ENCODE measurements around the gene SESN1. TPM values are rescaled to one million over a fixed set of nuclear protein-coding genes. Genes with fewer than 3 reads are reported as not detected.

Gene SESN1
- total and polyA plus RNA-seq, 3 donors from 2014 or later, result 82.0 to 152 (median 132) TPM

- no peak for TF ChIP-seq CTCF (IDR thresholded peaks at IDR 0.05)
- no peak for TF ChIP-seq POLR2A (IDR thresholded peaks at IDR 0.05)
- Histone ChIP-seq H3K9me3 (no peaks in the 10 kb centered on the region), H3K36me3 (ENCODE audit: low read depth, missing control alignments) (no peaks in the 10 kb centered on the region), H3K4me3 (no peak overlapping the region), H3K27ac (no peak overlapping the region), H3K27me3 (no peaks in the 10 kb centered on the region), H3K4me1 (peaks cover 17% of the 10 kb centered on the region)
- 92 to 94% methylated on average over 3 to 4 of the region's 4 CpGs for WGBS, 2 donors
- intact Hi-C loops (cut with DNase I; ENCODE audit: low total_unique reads), result no loop called here
- DNase-seq, result no peak
These were observed 137.4 kb downstream of the SESN1 start for GRCh38 chr6:108957221-108957620.

DNA sequence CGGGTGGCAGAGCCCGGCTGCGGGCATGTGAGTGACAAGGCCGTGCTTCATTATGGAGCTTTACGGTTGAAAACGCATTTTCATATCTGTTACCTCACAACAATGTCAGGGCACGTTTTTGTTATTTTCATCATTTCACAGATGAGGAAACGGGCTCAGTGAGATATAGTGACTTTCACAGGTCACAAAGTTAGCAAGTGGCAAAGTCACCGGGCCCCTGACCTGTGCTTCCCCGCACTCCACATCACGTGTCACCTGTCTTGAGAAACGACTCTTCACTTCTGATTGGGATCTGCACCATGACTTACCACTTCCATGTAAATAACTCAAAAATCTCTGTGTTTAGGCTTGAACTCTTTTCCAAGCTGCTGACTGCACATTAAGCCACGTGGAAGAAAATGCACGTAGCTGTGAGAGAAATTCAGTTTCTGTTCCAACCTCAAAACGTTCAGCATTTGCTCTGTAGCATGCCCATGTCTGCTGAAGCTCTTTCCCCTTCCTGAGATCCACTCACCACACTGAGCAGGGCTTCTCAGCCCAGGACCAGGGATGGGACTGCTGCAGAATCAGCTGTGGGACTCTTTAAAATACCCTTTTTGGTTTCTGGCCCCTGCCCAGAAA, 139.2 kb downstream of the SESN1 start:
- 82 to 88% methylated on average over 15 of the region's 15 CpGs for WGBS, 2 donors
- Histone ChIP-seq H3K27ac (no peak overlapping the region), H3K27me3 (no peaks in the 10 kb centered on the region), H3K36me3 (ENCODE audit: low read depth, missing control alignments) (no peaks in the 10 kb centered on the region), H3K9me3 (no peaks in the 10 kb centered on the region), H3K4me3 (no peak overlapping the region), H3K4me1 (peaks cover 12% of the 10 kb centered on the region)
- intact Hi-C loops (cut with DNase I; ENCODE audit: low total_unique reads), result no loop called here
- TF ChIP-seq CTCF (IDR thresholded peaks at IDR 0.05) (no peak), POLR2A (IDR thresholded peaks at IDR 0.05) (no peak)
- DNase-seq, result no peak

DNA sequence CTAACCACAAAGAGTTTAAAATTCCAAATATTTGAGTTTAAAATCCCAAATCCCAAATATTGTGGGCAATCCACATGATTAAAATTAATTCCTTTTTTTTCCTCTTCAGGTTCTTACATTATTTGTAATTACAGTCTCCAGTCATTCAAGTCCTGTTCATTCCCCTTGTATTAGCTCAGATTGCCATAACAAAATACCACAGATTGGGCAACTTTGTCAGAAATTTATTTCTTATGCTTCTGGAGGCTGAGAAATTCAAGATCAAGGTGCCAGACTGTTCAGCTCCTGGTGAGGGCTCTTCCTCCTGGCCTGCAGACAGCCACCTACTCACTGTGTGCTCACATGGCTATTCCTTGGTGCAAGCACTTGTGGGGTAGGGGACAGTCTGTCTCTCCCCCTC, 141.0 kb downstream of the SESN1 start:
- Histone ChIP-seq H3K4me3 (no peak overlapping the region), H3K27ac (no peak overlapping the region), H3K9me3 (no peaks in the 10 kb centered on the region), H3K27me3 (no peaks in the 10 kb centered on the region), H3K36me3 (ENCODE audit: low read depth, missing control alignments) (no peaks in the 10 kb centered on the region), H3K4me1 (peaks cover 7% of the 10 kb centered on the region)
- TF ChIP-seq POLR2A (IDR thresholded peaks at IDR 0.05), result no peak
- TF ChIP-seq CTCF (IDR thresholded peaks at IDR 0.05), result no peak
- intact Hi-C loops (cut with DNase I; ENCODE audit: low total_unique reads), result no loop called here
- no peak for DNase-seq

- Histone ChIP-seq H3K27ac (peak overlapping the region in 1 of 2 donors; percentile 82), H3K4me1 (peaks cover 13% of the 10 kb centered on the region), H3K36me3 (ENCODE audit: low read depth, missing control alignments) (no peaks in the 10 kb centered on the region), H3K9me3 (no peaks in the 10 kb centered on the region), H3K4me3 (no peak overlapping the region), H3K27me3 (no peaks in the 10 kb centered on the region)
- peak in 1 of 3 experiments; percentile 1 for TF ChIP-seq CTCF (IDR thresholded peaks at IDR 0.05)
- no peak for TF ChIP-seq POLR2A (IDR thresholded peaks at IDR 0.05)
- DNase-seq, result no peak
- WGBS, 2 donors, result 43 to 54% methylated on average over 23 to 27 of the region's 27 CpGs
- intact Hi-C loops (cut with DNase I; ENCODE audit: low total_unique reads), result no loop called here
These were observed 141.7 kb downstream of the SESN1 start for GRCh38 chr6:108952776-108953486.
